Transverse colon (tissue), 4 donors: ENCODE data around the gene PTCD3. TPM values are rescaled to one million over a fixed set of nuclear protein-coding genes. Genes with fewer than 3 reads are reported as not detected.

Source experiments
- DNase-seq: peaks from one replicate; pipeline ENCODE4 v3.0.0-alpha.2; 2019
- H3K27ac ChIP-seq, 4 donors: fragments of 200-600 bp; sonication (generic); 2 replicates each; pipeline ENCODE4 v1.5.1; 2016 to 2018; ENCODE audit warnings: inconsistent platforms in 4 of 4
- H3K27me3 ChIP-seq: fragments of 200-600 bp; sonication (generic); 2 replicates; pipeline ENCODE4 v1.5.1; 2017; ENCODE audit warnings: inconsistent platforms
- H3K36me3 ChIP-seq, 4 donors: fragments of 200-600 bp; sonication (generic); 2 replicates each; pipeline ENCODE4 v1.5.1; 2017 to 2019; ENCODE audit warnings: inconsistent platforms in 4 of 4
- H3K4me1 ChIP-seq, 4 donors: fragments of 200-600 bp; sonication (generic); 2 replicates each; pipeline ENCODE4 v1.5.1; 2017 to 2020; ENCODE audit warnings: inconsistent platforms in 4 of 4
- H3K4me3 ChIP-seq, 4 donors: fragments of 200-600 bp; sonication (generic); 1 replicate in 1 of 4; 2 replicates in 3 of 4; pipeline versions ENCODE4 v1.5.1 to v1.6.1; 2017 to 2019; ENCODE audit warnings: inconsistent platforms in 4 of 4
- H3K9me3 ChIP-seq, 2 donors: fragments of 200-600 bp; sonication (generic); 2 replicates each; pipeline ENCODE4 v1.5.1; 2017 to 2019; ENCODE audit warnings: inconsistent platforms in 2 of 2
- CTCF ChIP-seq, 5 experiments: fragments of 200-600 bp in 3 of 5; fragments of 450-650 bp in 2 of 5; sonication (generic) in 3 of 5; IDR thresholded peaks; 1 replicate in 2 of 5; 2 replicates in 3 of 5; pipeline ENCODE4 v1.5.1; 2016 to 2017; ENCODE audit warnings: antibody characterized with exemption in 5 of 5, inconsistent platforms in 3 of 5, mild to moderate bottlenecking in 2 of 5, moderate library complexity in 1 of 5
- EP300 ChIP-seq: sonication (generic); formaldehyde crosslinking; IDR thresholded peaks from one replicate; pipeline ENCODE4 v1.6.1; 2017; ENCODE audit warnings: antibody characterized with exemption, low read depth
- POLR2A ChIP-seq: fragments of 450-650 bp; IDR thresholded peaks from one replicate; pipeline ENCODE4 v1.6.1; 2016; ENCODE audit warnings: antibody characterized with exemption, mild to moderate bottlenecking, moderate library complexity
- POLR2AphosphoS5 ChIP-seq, 3 donors: sonication (generic); formaldehyde crosslinking; IDR thresholded peaks; one replicate each; pipeline ENCODE4 v1.6.1; 2016; ENCODE audit warnings: antibody characterized with exemption in 3 of 3
- WGBS, 2 donors: methylation state at CpG; one replicate each; pipeline ENCODE4 v1.1.5; 2018; ENCODE audit warnings: low coverage in 1 of 2; 5-methylcytosine and 5-hydroxymethylcytosine counted together
- in situ Hi-C, 4 donors: fragments of 200-750 bp; cut with MboI; loops; one replicate each; pipeline versions ENCODE4 v1.15.0 to v1.15.1; 2017; ENCODE audit warnings: low sequenced_read_pairs in 3 of 4, low pct_ligation_motif_present in 1 of 4, low pct_unique_long_range_greater_than_20kb in 1 of 4
- intact Hi-C: fragments of 100-400 bp; cut with DNase I; formaldehyde crosslinking; loops from one replicate; pipeline ENCODE4 v1.15.1; 2023; ENCODE audit warnings: low total_unique reads
- total RNA-seq, 4 donors: library from RNA; depleted of rRNA; stranded (reverse); fragments of >200 nt; gene quantifications; one replicate each; pipeline ENCODE4 v1.1.0, GENCODE V29; 2016

The PTCD3 gene
- total RNA-seq, 4 donors from 2014 or later, result 67.7 to 189 (median 83.0) TPM

GRCh38 chr2:86081724-86082123, 24.3 kb upstream of the PTCD3 start:
- no peaks in the 10 kb centered on the region for H3K27me3 ChIP-seq
- H3K36me3 ChIP-seq, result peaks cover 0 to 12% (median 6%) of the 10 kb centered on the region in 4 donors
- DNase-seq, result no peak
- no peaks in the 10 kb centered on the region for H3K9me3 ChIP-seq
- H3K4me1 ChIP-seq, result peaks cover 4 to 14% (median 11%) of the 10 kb centered on the region in 4 donors
- no peak overlapping the region for H3K4me3 ChIP-seq
- in situ Hi-C loops (loop anchor here in 1 of 4 donors (25.0 kb wide), 1 partner anchor 444 kb away; no protein-coding TSS in a partner anchor), intact Hi-C loops (no loop called here)
- 84 to 92% methylated on average over 4 of the region's 4 CpGs for WGBS, 2 donors
- no peak for TF ChIP-seq CTCF (IDR thresholded peaks at IDR 0.05)
- no peak for TF ChIP-seq POLR2AphosphoS5 (IDR thresholded peaks at IDR 0.05)
- TF ChIP-seq POLR2A, result no peak
- TF ChIP-seq EP300, result no peak
- H3K27ac ChIP-seq, result no peak overlapping the region

GRCh38 chr2:86082756-86083155, 23.3 kb upstream of the PTCD3 start:
- H3K36me3 ChIP-seq, result peaks cover 0 to 19% (median 7%) of the 10 kb centered on the region in 4 donors
- intact Hi-C loops (no loop called here), in situ Hi-C loops (loop anchor here in 1 of 4 donors (25.0 kb wide), 1 partner anchor 445 kb away; no protein-coding TSS in a partner anchor)
- peaks cover 4 to 14% (median 11%) of the 10 kb centered on the region in 4 donors for H3K4me1 ChIP-seq
- TF ChIP-seq POLR2A (no peak), CTCF (IDR thresholded peaks at IDR 0.05) (no peak), EP300 (no peak), POLR2AphosphoS5 (IDR thresholded peaks at IDR 0.05) (no peak)
- no peak overlapping the region for H3K27ac ChIP-seq
- WGBS, 2 donors, result 82% methylated on average over 1 to 5 of the region's 5 CpGs
- H3K4me3 ChIP-seq, result no peak overlapping the region
- no peaks in the 10 kb centered on the region for H3K9me3 ChIP-seq
- DNase-seq, result no peak
- no peaks in the 10 kb centered on the region for H3K27me3 ChIP-seq

GRCh38 chr2:86087936-86088850, 17.8 kb upstream of the PTCD3 start:
- no peak for DNase-seq
- no peaks in the 10 kb centered on the region for H3K9me3 ChIP-seq
- H3K36me3 ChIP-seq, result peaks cover 0 to 38% (median 16%) of the 10 kb centered on the region in 4 donors
- H3K27me3 ChIP-seq, result no peaks in the 10 kb centered on the region
- TF ChIP-seq EP300 (no peak), CTCF (IDR thresholded peaks at IDR 0.05) (peak in 3 of 5 experiments; percentile 18 to 29 (median 23)), POLR2A (no peak)
- H3K4me1 ChIP-seq, result no peaks in the 10 kb centered on the region
- intact Hi-C loops (no loop called here), in situ Hi-C loops (loop anchor here in 2 of 4 donors (5.0 to 25.0 kb wide), 2 partner anchors 261 to 451 kb away; no protein-coding TSS in a partner anchor)
- no peak overlapping the region for H3K27ac ChIP-seq
- H3K4me3 ChIP-seq, result no peak overlapping the region
- WGBS, 2 donors, result 84 to 100% methylated on average over 5 to 14 of the region's 14 CpGs

- WGBS, 2 donors, result 43 to 46% methylated on average over 1 of the region's 1 CpG
Measured at GRCh38 chr2:86094229-86094628, 11.8 kb upstream of the PTCD3 start.

More at GRCh38 chr2:86094229-86094628, 11.8 kb upstream of the PTCD3 start:
- no peaks in the 10 kb centered on the region for H3K9me3 ChIP-seq
- no peak overlapping the region for H3K27ac ChIP-seq
- no peak overlapping the region for H3K4me3 ChIP-seq
- H3K27me3 ChIP-seq, result no peaks in the 10 kb centered on the region
- in situ Hi-C loops (loop anchor here in 1 of 4 donors (25.0 kb wide), 1 partner anchor 457 kb away; no protein-coding TSS in a partner anchor), intact Hi-C loops (no loop called here)
- peaks cover 0 to 38% (median 15%) of the 10 kb centered on the region in 4 donors for H3K36me3 ChIP-seq
- H3K4me1 ChIP-seq, result no peaks in the 10 kb centered on the region
- no peak for DNase-seq
- no peak for TF ChIP-seq POLR2A
- no peak for TF ChIP-seq EP300
- no peak for TF ChIP-seq CTCF (IDR thresholded peaks at IDR 0.05)
- no peak for TF ChIP-seq POLR2AphosphoS5 (IDR thresholded peaks at IDR 0.05)
